GM12878 (cell line): ENCODE data around the gene TBCD. TPM values are rescaled to one million over a fixed set of nuclear protein-coding genes. Genes with fewer than 3 reads are reported as not detected.
A peak's percentile ranks its signal among the peaks of the same experiment; 100 is the strongest.

Source experiments
- ATAC-seq: fragments of 200-7000 bp; cut with Tn5 transposase; 3 replicates; pipeline ENCODE4 v1.9.1; 2020; ENCODE audit warnings: mild to moderate bottlenecking, moderate library complexity
- BruUV-seq: library from RNA; stranded (reverse); fragments of 400-500 nt; replicated peaks from 2 replicates; lab custom pipeline; 2021; lab: Mats Ljungman, UMichigan
- CTCF ChIA-PET: fragments of 300-600 bp; sonication (Branson Sonifier 250); formaldehyde crosslinking; extraction: SDS; loops from one replicate; lab custom pipeline; 2021; ENCODE audit warnings: inconsistent platforms; lab: Yijun Ruan, JAX
- POLR2A ChIA-PET: fragments of 350-600 bp; formaldehyde crosslinking; extraction: SDS; loops from one replicate; lab custom pipeline; 2021; ENCODE audit warnings: inconsistent platforms; lab: Charles Lee
- RAD21 ChIA-PET: fragments of 300-600 bp; sonication (Branson Sonifier 250); formaldehyde crosslinking; loops from one replicate; lab custom pipeline; 2023; ENCODE audit warnings: antibody characterized with exemption; ENCODE audit not compliant: unreplicated experiment; lab: Charles Lee
- SMC1A ChIA-PET: fragments of 300-600 bp; sonication (Branson Sonifier 250); formaldehyde crosslinking; loops from one replicate; lab custom pipeline; 2023; ENCODE audit not compliant: unreplicated experiment, uncharacterized antibody; lab: Charles Lee
- DNase-seq: peaks from one replicate; pipeline ENCODE4 v3.0.0-alpha.2; 2011; ENCODE audit warnings: low read depth, low spot score
- FAIRE-seq: peaks from 3 replicates; lab custom pipeline; 2011; peaks lifted over from hg19 to GRCh38; lab: Jason Lieb, UNC
- H2AFZ ChIP-seq: 2 replicates; pipeline ENCODE4 v1.6.0; 2011; ENCODE audit warnings: low read depth, low read length, control low read depth; ENCODE audit not compliant: control insufficient read depth
- H3K27ac ChIP-seq: 2 replicates; pipeline ENCODE4 v1.5.1; 2011; ENCODE audit warnings: control low read depth; ENCODE audit not compliant: control insufficient read depth, insufficient read depth
- H3K27me3 ChIP-seq, 2 experiments: replicated peaks in 1 of 2; 2 replicates each; pipeline versions ENCODE4 v1.6.0 to v1.6.1; 2011; ENCODE audit warnings: low read length in 1 of 2; ENCODE audit not compliant: control insufficient read depth in 2 of 2, insufficient read depth in 2 of 2
- H3K36me3 ChIP-seq, 2 experiments: 2 replicates each; pipeline ENCODE4 v1.5.1; 2011; ENCODE audit warnings: low read length in 1 of 2; ENCODE audit not compliant: control insufficient read depth in 2 of 2, insufficient read depth in 2 of 2
- H3K4me1 ChIP-seq: 2 replicates; pipeline ENCODE4 v1.6.1; 2011; ENCODE audit warnings: mild to moderate bottlenecking, low read length, moderate library complexity, mixed read lengths; ENCODE audit not compliant: control insufficient read depth, insufficient read depth
- H3K4me2 ChIP-seq: 2 replicates; pipeline ENCODE4 v1.6.0; 2011; ENCODE audit warnings: control low read depth; ENCODE audit not compliant: control insufficient read depth, insufficient read depth
- H3K4me3 ChIP-seq: fragments of 200-600 bp; sonication (generic); 2 replicates; pipeline ENCODE4 v1.5.1; 2016
- H3K79me2 ChIP-seq: 2 replicates; pipeline ENCODE4 v1.6.0; 2011; ENCODE audit warnings: low read length; ENCODE audit not compliant: control insufficient read depth, insufficient read depth
- H3K9ac ChIP-seq: 2 replicates; pipeline ENCODE4 v1.8.0; 2011; ENCODE audit warnings: low read length, control low read depth, mixed read lengths; ENCODE audit not compliant: control insufficient read depth, insufficient read depth
- H3K9me3 ChIP-seq: replicated peaks from 3 replicates; pipeline ENCODE4 v1.5.1; 2011; ENCODE audit warnings: mild to moderate bottlenecking, low read length; ENCODE audit not compliant: control insufficient read depth, insufficient read depth
- H4K20me1 ChIP-seq: 2 replicates; pipeline ENCODE4 v1.6.0; 2011; ENCODE audit not compliant: control insufficient read depth, insufficient read depth
- BCL11A ChIP-seq: IDR thresholded peaks from 2 replicates; pipeline ENCODE4 v1.6.1; 2011; ENCODE audit warnings: low read depth, low read length
- BHLHE40 ChIP-seq, 2 experiments: fragments of 450-650 bp in 1 of 2; IDR thresholded peaks; 2 replicates each; pipeline ENCODE4 v1.6.1; 2011 to 2017; ENCODE audit warnings: low read depth in 2 of 2, borderline replicate concordance in 1 of 2, improper control_type of control experiment in 1 of 2, low read length in 1 of 2, mild to moderate bottlenecking in 1 of 2
- CREM ChIP-seq: IDR thresholded peaks from 2 replicates; pipeline ENCODE4 v1.6.1; 2014; ENCODE audit warnings: antibody characterized with exemption, low read depth
- ETV6 ChIP-seq, 2 experiments: fragments of 450-650 bp in 1 of 2; IDR thresholded peaks in 1 of 2; conservative IDR thresholded peaks in 1 of 2; 2 replicates each; pipeline ENCODE4 v1.6.1; 2014; ENCODE audit warnings: antibody characterized with exemption in 1 of 2, borderline replicate concordance in 1 of 2, low read depth in 1 of 2, mild to moderate bottlenecking in 1 of 2, moderate library complexity in 1 of 2
- EZH2 ChIP-seq: IDR thresholded peaks from 2 replicates; pipeline ENCODE4 v1.6.1; 2012; ENCODE audit warnings: low read depth, mild to moderate bottlenecking, control low read depth, inconsistent platforms, low read length, borderline replicate concordance; ENCODE audit not compliant: control insufficient read depth
- FOXK2 ChIP-seq: fragments of 450-650 bp; IDR thresholded peaks from 2 replicates; pipeline ENCODE4 v1.6.1; 2017; ENCODE audit warnings: mild to moderate bottlenecking, moderate library complexity
- HDAC6 ChIP-seq: fragments of 200-600 bp; sonication (generic); IDR thresholded peaks from one replicate; pipeline ENCODE4 v1.8.0; 2017; ENCODE audit warnings: antibody characterized with exemption; ENCODE audit not compliant: unreplicated experiment
- KDM1A ChIP-seq: fragments of 200-600 bp; sonication (generic); IDR thresholded peaks from 2 replicates; pipeline ENCODE4 v1.6.1; 2016; ENCODE audit warnings: borderline replicate concordance
- LARP7 ChIP-seq: fragments of 450-650 bp; IDR thresholded peaks from 2 replicates; pipeline ENCODE4 v1.6.1; 2017; ENCODE audit warnings: mild to moderate bottlenecking
- NFYA ChIP-seq: IDR thresholded peaks from 2 replicates; pipeline ENCODE4 v1.6.1; 2011; ENCODE audit warnings: low read depth, mild to moderate bottlenecking, low read length, improper control_type of control experiment, borderline replicate concordance
- POLR2AphosphoS2 ChIP-seq: IDR thresholded peaks from 2 replicates; pipeline ENCODE4 v1.6.1; 2011; ENCODE audit warnings: low read depth, mild to moderate bottlenecking, low read length, improper control_type of control experiment, moderate library complexity
- RBBP5 ChIP-seq: fragments of 200-600 bp; sonication (generic); conservative IDR thresholded peaks from 2 replicates; pipeline ENCODE4 v1.6.1; 2016
- RCOR1 ChIP-seq: conservative IDR thresholded peaks from 2 replicates; pipeline ENCODE4 v1.6.1; 2012; ENCODE audit warnings: low read depth, low read length, improper control_type of control experiment
- RFX5 ChIP-seq: IDR thresholded peaks from 2 replicates; pipeline ENCODE4 v1.6.1; 2011; ENCODE audit warnings: low read depth, low read length, improper control_type of control experiment
- SIN3A ChIP-seq: IDR thresholded peaks from 2 replicates; pipeline ENCODE4 v1.6.1; 2012; ENCODE audit warnings: low read depth, low read length, improper control_type of control experiment
- SMAD1 ChIP-seq: fragments of 450-650 bp; IDR thresholded peaks from 2 replicates; pipeline ENCODE4 v1.6.1; 2018; ENCODE audit warnings: mild to moderate bottlenecking, low read depth; ENCODE audit not compliant: partially characterized antibody
- SREBF1 ChIP-seq: IDR thresholded peaks from 2 replicates; pipeline ENCODE4 v1.6.1; 2012; ENCODE audit warnings: mild to moderate bottlenecking, low read length
- STAT1 ChIP-seq: fragments of 450-650 bp; conservative IDR thresholded peaks from 2 replicates; pipeline ENCODE4 v1.6.1; 2014; ENCODE audit warnings: antibody characterized with exemption, mild to moderate bottlenecking
- ZNF24 ChIP-seq: fragments of 450-650 bp; IDR thresholded peaks from 2 replicates; pipeline ENCODE4 v1.6.1; 2017; ENCODE audit warnings: antibody characterized with exemption, mild to moderate bottlenecking
- WGBS: methylation state at CpG from one replicate; pipeline ENCODE4 v1.1.6; 2016; ENCODE audit warnings: low lambda C conversion rate; ENCODE audit not compliant: insufficient replicate concordance, insufficient coverage; ENCODE audit errors: missing lambda C conversion rate; 5-methylcytosine and 5-hydroxymethylcytosine counted together
- in situ Hi-C: fragments of 300-500 bp; cut with MboI; formaldehyde crosslinking; loops from 9 replicates; pipeline ENCODE4 v1.14.3; 2018; ENCODE audit warnings: mixed read lengths
- intact Hi-C: fragments of 100-400 bp; cut with micrococcal nuclease; formaldehyde crosslinking; loops from one replicate; pipeline ENCODE4 v1.14.2; 2022; ENCODE audit not compliant: unreplicated experiment
- polyA plus RNA-seq, 11 experiments: library from polyadenylated mRNA; depleted of rRNA in 4 of 11; unstranded in 6 of 11; stranded (reverse) in 5 of 11; fragments of >200 nt; fragmentation: Nextera tagmentation in 4 of 11; fragmentation: Illumina TruSeq in 1 of 11; extraction: Ambion mirVana in 4 of 11; extraction: Trizol in 1 of 11; gene quantifications; 1 replicate in 1 of 11; 2 replicates in 10 of 11; pipeline versions ENCODE4 v1.2.1 to v1.2.3, GENCODE V29; 2011 to 2016; ENCODE audit warnings: inconsistent platforms in 2 of 11, missing spikeins in 2 of 11, low read depth in 1 of 11
- total RNA-seq, 4 experiments: library from RNA; depleted of rRNA in 3 of 4; stranded (reverse); fragments of >200 nt in 3 of 4; fragmentation: Illumina TruSeq in 1 of 4; extraction: Trizol in 1 of 4; gene quantifications; 2 replicates each; pipeline versions ENCODE4 v1.2.1 to v1.2.3, GENCODE V29; 2013 to 2021
- TF ChIP-seq, protein P1 (sequence below): fragments of 450-650 bp; IDR thresholded peaks from 2 replicates; pipeline ENCODE4 v1.6.1; 2016; ENCODE audit warnings: mild to moderate bottlenecking, moderate library complexity, borderline replicate concordance

Gene TBCD
- total and polyA plus RNA-seq, 10 of the 15 experiments (the other 5 are each of a cell fraction or from before 2014, with no cell fraction given): 10.3 to 114 (median 52.4) TPM

DNA sequence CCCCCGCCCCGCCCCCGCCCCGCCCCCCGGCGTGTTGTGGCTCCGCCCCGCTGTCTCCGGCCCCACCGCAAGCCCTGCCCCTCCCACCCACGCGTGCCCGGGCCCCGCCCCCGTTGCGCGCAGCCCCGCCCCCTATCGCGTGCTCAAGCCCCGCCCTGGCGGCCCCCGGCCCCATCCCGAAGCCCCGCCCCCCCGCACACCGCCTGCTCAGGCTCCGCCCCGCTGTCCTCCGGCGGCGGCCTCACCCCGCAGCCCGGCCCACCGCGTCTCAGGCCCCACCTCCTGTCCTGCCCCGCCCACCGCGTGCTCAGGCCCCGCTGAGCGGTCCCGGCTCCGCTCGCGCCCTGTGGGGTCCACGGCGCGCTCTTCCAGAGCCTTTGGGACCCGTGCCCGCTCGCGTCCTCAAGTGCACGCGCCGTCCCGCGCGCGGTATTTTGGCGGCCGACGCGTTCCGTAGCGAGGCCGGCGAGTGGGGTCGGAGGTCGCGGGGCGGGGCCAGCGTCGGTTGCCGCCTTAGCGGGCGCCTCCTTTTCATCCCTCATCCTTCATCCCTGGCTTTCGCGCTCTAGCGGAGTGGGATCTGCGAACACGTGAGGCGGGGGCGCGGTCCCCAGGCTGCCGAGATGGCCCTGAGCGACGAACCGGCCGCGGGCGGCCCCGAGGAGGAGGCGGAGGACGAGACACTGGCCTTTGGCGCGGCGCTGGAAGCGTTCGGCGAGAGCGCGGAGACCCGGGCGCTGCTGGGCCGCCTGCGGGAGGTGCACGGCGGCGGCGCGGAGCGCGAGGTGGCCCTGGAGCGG lies at the start of gene TBCD (continued):
- TF ChIP-seq HDAC6: no peak
- 0 out of 2 replicates have a peak, but pooled peaks have one; percentile 50 for TF ChIP-seq ZNF24
- TF ChIP-seq BCL11A: no peak
- TF ChIP-seq LARP7: peak; percentile 80; the same call in 1 of the 2 replicates
- no peak for TF ChIP-seq SMAD1
- TF ChIP-seq BHLHE40 (IDR thresholded peaks at IDR 0.05; ENCODE audit: borderline replicate concordance in 1 of 2, low read depth in 2 of 2, low read length in 1 of 2): peak; percentile 85 to 96
- peak; percentile 78 for TF ChIP-seq SREBF1
- TF ChIP-seq SIN3A: peak; percentile 54; the same call in 1 of the 2 replicates
- TF ChIP-seq FOXK2: no peak
- TF ChIP-seq POLR2AphosphoS2: no peak
- no peak; the same call in 1 of the 2 replicates for TF ChIP-seq STAT1
- TF ChIP-seq ETV6 (conservative IDR thresholded peaks at IDR 0.05 in 1 of 2, IDR thresholded peaks at IDR 0.05 in 1 of 2; ENCODE audit: borderline replicate concordance in 1 of 2, low read depth in 1 of 2): no peak
- no peak for TF ChIP-seq KDM1A

DNA sequence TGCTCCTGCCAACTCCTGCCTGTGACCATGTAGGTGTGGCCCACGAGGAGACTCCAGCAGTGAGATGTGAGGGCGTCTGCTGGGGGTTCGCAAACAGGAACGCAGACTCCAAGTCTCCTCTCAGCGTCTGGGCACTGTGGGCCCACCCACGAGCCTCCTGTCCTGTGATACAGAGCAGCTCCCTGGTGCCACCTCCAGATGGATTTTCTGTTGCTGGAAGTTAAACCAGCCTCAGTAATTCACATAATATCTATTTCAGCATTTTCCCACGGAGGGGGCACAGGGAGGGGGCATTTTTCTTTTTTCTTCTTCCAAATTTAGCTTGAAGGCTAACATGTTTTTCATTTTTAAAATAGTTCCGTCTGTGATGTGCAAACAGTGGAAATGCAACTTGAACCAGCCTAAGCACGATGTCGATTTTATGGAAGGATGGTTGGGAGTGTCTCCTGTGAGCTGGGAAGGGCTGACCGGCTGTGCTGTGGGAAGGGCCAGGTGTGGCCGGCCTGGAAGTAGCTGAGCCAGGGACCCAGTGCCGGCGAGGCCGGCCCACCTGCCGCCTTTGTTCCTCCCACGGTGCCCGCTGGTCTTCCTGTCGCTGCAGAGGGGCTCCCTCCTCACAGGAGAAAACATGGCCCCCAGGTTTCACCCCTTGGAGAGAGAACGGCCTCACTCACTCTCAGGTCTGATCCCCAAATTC lies 49.5 kb upstream of the TBCD start:
- no peaks in the 10 kb centered on the region; a peak in 1 of 4 replicates for H3K27me3 ChIP-seq
- H2AFZ ChIP-seq: no peak overlapping the region
- H3K9ac ChIP-seq: no peak overlapping the region
- BruUV-seq: no TSS peak
- intact Hi-C loops: no loop called here
- no peaks in the 10 kb centered on the region for H4K20me1 ChIP-seq
- H3K36me3 ChIP-seq: no peaks in the 10 kb centered on the region
- DNase-seq (no peak), FAIRE-seq (no peak), ATAC-seq (no peak)
- no peaks in the 10 kb centered on the region for H3K79me2 ChIP-seq
- WGBS: 55% methylated on average over 20 of the region's 20 CpGs
- H3K9me3 ChIP-seq: no peaks in the 10 kb centered on the region
- no peak overlapping the region for H3K4me3 ChIP-seq
- in situ Hi-C loops: no loop called here
- peaks cover 5% of the 10 kb centered on the region for H3K4me1 ChIP-seq
- no peak overlapping the region for H3K27ac ChIP-seq
- no peak overlapping the region for H3K4me2 ChIP-seq
- ChIA-PET RAD21 (no interaction called here), SMC1A (no interaction called here), CTCF (no interaction called here), POLR2A (no interaction called here)
- no peak for TF ChIP-seq EZH2
- TF ChIP-seq RCOR1: no peak
- TF ChIP-seq RBBP5: no peak
- TF ChIP-seq RFX5: no peak
- TF ChIP-seq NFYA: no peak
- no peak for TF ChIP-seq CREM
- TF ChIP-seq, protein P1, sequence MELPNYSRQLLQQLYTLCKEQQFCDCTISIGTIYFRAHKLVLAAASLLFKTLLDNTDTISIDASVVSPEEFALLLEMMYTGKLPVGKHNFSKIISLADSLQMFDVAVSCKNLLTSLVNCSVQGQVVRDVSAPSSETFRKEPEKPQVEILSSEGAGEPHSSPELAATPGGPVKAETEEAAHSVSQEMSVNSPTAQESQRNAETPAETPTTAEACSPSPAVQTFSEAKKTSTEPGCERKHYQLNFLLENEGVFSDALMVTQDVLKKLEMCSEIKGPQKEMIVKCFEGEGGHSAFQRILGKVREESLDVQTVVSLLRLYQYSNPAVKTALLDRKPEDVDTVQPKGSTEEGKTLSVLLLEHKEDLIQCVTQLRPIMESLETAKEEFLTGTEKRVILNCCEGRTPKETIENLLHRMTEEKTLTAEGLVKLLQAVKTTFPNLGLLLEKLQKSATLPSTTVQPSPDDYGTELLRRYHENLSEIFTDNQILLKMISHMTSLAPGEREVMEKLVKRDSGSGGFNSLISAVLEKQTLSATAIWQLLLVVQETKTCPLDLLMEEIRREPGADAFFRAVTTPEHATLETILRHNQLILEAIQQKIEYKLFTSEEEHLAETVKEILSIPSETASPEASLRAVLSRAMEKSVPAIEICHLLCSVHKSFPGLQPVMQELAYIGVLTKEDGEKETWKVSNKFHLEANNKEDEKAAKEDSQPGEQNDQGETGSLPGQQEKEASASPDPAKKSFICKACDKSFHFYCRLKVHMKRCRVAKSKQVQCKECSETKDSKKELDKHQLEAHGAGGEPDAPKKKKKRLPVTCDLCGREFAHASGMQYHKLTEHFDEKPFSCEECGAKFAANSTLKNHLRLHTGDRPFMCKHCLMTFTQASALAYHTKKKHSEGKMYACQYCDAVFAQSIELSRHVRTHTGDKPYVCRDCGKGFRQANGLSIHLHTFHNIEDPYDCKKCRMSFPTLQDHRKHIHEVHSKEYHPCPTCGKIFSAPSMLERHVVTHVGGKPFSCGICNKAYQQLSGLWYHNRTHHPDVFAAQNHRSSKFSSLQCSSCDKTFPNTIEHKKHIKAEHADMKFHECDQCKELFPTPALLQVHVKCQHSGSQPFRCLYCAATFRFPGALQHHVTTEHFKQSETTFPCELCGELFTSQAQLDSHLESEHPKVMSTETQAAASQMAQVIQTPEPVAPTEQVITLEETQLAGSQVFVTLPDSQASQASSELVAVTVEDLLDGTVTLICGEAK: no peak
